K562 (cell line): ENCODE data around the gene FOXA3. TPM values are rescaled to one million over a fixed set of nuclear protein-coding genes. Genes with fewer than 3 reads are reported as not detected.

ENCODE experiments used
- ATAC-seq: fragments of 200-7000 bp; cut with Tn5 transposase; 3 replicates; pipeline ENCODE4 v1.9.1; 2020; ENCODE audit warnings: moderate library complexity
- BruUV-seq: library from RNA; stranded (reverse); fragments of 400-500 nt; replicated peaks from 2 replicates; lab custom pipeline; 2021; lab: Mats Ljungman, UMichigan
- CTCF ChIA-PET: fragments of 300-600 bp; formaldehyde crosslinking; extraction: SDS; loops from one replicate; lab custom pipeline; 2021; ENCODE audit warnings: low intra/inter-chr PET ratio; lab: Yijun Ruan, JAX
- POLR2A ChIA-PET: fragments of 300-600, 350-650 bp; sonication (Branson Sonifier 250); formaldehyde crosslinking; extraction: SDS; loops from one replicate; lab custom pipeline; 2021; ENCODE audit warnings: antibody characterized with exemption, inconsistent platforms; lab: Yijun Ruan, JAX
- DNase-seq, 4 experiments: peaks; one replicate each; pipeline versions ENCODE4 v3.0.0 to v3.0.0-alpha.2; 2011 to 2018; ENCODE audit warnings: low spot score in 3 of 4, mixed read lengths in 3 of 4; ENCODE audit errors: extremely low read depth in 1 of 4
- FAIRE-seq: peaks from 2 replicates; lab custom pipeline; 2011; peaks lifted over from hg19 to GRCh38; lab: Jason Lieb, UNC
- H2AFZ ChIP-seq: 2 replicates; pipeline ENCODE4 v1.6.0; 2011; ENCODE audit warnings: low read depth, low read length, control low read depth, inconsistent platforms
- H3K27ac ChIP-seq: fragments of 200-600 bp; 3 replicates; pipeline ENCODE4 v1.8.0; 2011; ENCODE audit warnings: low read depth, mild to moderate bottlenecking, control low read depth, inconsistent platforms, low read length, moderate library complexity, mixed read lengths; ENCODE audit errors: extremely low read depth
- H3K27me3 ChIP-seq, 2 experiments: fragments of 300-600 bp in 1 of 2; 2 replicates in 1 of 2; 3 replicates in 1 of 2; pipeline versions ENCODE4 v1.6.0 to v1.8.0; 2011; ENCODE audit warnings: inconsistent platforms in 2 of 2, low read length in 2 of 2, mild to moderate bottlenecking in 1 of 2, mixed read lengths in 1 of 2, moderate library complexity in 1 of 2; ENCODE audit not compliant: control insufficient read depth in 2 of 2, insufficient read depth in 2 of 2
- H3K36me3 ChIP-seq: fragments of 300-600 bp; 3 replicates; pipeline ENCODE4 v1.8.0; 2011; ENCODE audit warnings: mild to moderate bottlenecking, low read length, inconsistent platforms; ENCODE audit not compliant: control insufficient read depth, insufficient read depth
- H3K4me1 ChIP-seq, 2 experiments: fragments of 200-600 bp in 1 of 2; replicated peaks in 1 of 2; 2 replicates in 1 of 2; 3 replicates in 1 of 2; pipeline versions ENCODE4 v1.5.1 to v1.8.0; 2011; ENCODE audit warnings: inconsistent platforms in 2 of 2, low read length in 2 of 2, mild to moderate bottlenecking in 1 of 2, mixed read lengths in 1 of 2, moderate library complexity in 1 of 2; ENCODE audit not compliant: control insufficient read depth in 2 of 2, insufficient read depth in 2 of 2
- H3K4me2 ChIP-seq: 2 replicates; pipeline ENCODE4 v1.6.1; 2011; ENCODE audit warnings: low read length, control low read depth, inconsistent platforms, mixed read lengths; ENCODE audit not compliant: insufficient read depth
- H3K4me3 ChIP-seq: fragments of 200-600 bp; sonication (generic), shearing (Covaris generic); 2 replicates; pipeline ENCODE4 v1.5.1; 2016; ENCODE audit warnings: control low read depth, inconsistent platforms
- H3K79me2 ChIP-seq: fragments of 200-600 bp; 3 replicates; pipeline ENCODE4 v1.8.0; 2011; ENCODE audit warnings: low read length, inconsistent platforms; ENCODE audit not compliant: control insufficient read depth, insufficient read depth
- H3K9ac ChIP-seq, 2 experiments: 2 replicates each; pipeline versions ENCODE4 v1.6.0 to v1.6.1; 2011; ENCODE audit warnings: low read depth in 2 of 2, low read length in 2 of 2, control low read depth in 1 of 2, inconsistent platforms in 1 of 2, mild to moderate bottlenecking in 1 of 2, mixed read lengths in 1 of 2; ENCODE audit not compliant: insufficient read depth in 1 of 2
- H3K9me1 ChIP-seq: one replicate; pipeline ENCODE4 v1.6.0; 2011; ENCODE audit warnings: inconsistent platforms, mild to moderate bottlenecking, low read length, moderate library complexity; ENCODE audit not compliant: control insufficient read depth, insufficient read depth
- H3K9me3 ChIP-seq: replicated peaks from 2 replicates; pipeline ENCODE4 v1.5.1; 2011; ENCODE audit warnings: low read depth, low read length, inconsistent platforms; ENCODE audit not compliant: control insufficient read depth, insufficient read depth
- H4K20me1 ChIP-seq: replicated peaks from 2 replicates; pipeline ENCODE4 v1.6.1; 2011; ENCODE audit warnings: low read length, inconsistent platforms, mixed read lengths; ENCODE audit not compliant: control insufficient read depth, insufficient read depth
- ATF3 ChIP-seq, 2 experiments: fragments of 450-650 bp in 1 of 2; sonication (generic) in 1 of 2; formaldehyde crosslinking in 1 of 2; IDR thresholded peaks in 1 of 2; conservative IDR thresholded peaks in 1 of 2; 2 replicates each; pipeline versions ENCODE4 v1.6.1 to v1.8.1; 2016 to 2023; ENCODE audit warnings: mild to moderate bottlenecking in 2 of 2, moderate library complexity in 2 of 2, inconsistent platforms in 1 of 2, missing genetic modification reagents in 1 of 2
- ATF7 ChIP-seq: fragments of 450-650 bp; IDR thresholded peaks from 2 replicates; pipeline ENCODE4 v1.7.1; 2014; ENCODE audit warnings: mild to moderate bottlenecking, moderate library complexity
- HMGN3 ChIP-seq: IDR thresholded peaks from 2 replicates; pipeline ENCODE4 v1.6.1; 2011; ENCODE audit warnings: borderline replicate concordance, low read depth, mild to moderate bottlenecking, mixed read lengths, low read length; ENCODE audit not compliant: insufficient read length; ENCODE audit errors: extremely low read depth
- ILF3 ChIP-seq: fragments of 450-650 bp; IDR thresholded peaks from 2 replicates; pipeline ENCODE4 v1.6.1; 2018; ENCODE audit warnings: antibody characterized with exemption, mild to moderate bottlenecking, moderate library complexity, borderline replicate concordance
- JUND ChIP-seq, 2 experiments: IDR thresholded peaks; 2 replicates in 1 of 2; 3 replicates in 1 of 2; pipeline ENCODE4 v1.6.1; 2011; ENCODE audit warnings: borderline replicate concordance in 2 of 2, low read depth in 2 of 2, low read length in 2 of 2, improper control_type of control experiment in 1 of 2, missing biosample characterization in 1 of 2, missing genetic modification characterization in 1 of 2, missing genetic modification reagents in 1 of 2
- NELFE ChIP-seq: IDR thresholded peaks from 2 replicates; pipeline ENCODE4 v1.6.1; 2011; ENCODE audit warnings: mild to moderate bottlenecking; ENCODE audit not compliant: insufficient read depth, insufficient read length
- RBBP5 ChIP-seq: fragments of 200-600 bp; sonication (generic); IDR thresholded peaks from 2 replicates; pipeline ENCODE4 v1.6.1; 2012; ENCODE audit warnings: borderline replicate concordance, mild to moderate bottlenecking, low read length, control low read depth, inconsistent platforms; ENCODE audit not compliant: insufficient read depth, poor library complexity, severe bottlenecking
- TCF15 ChIP-seq: fragments of 250-450 bp; sonication (Bioruptor Pico); IDR thresholded peaks from 2 replicates; pipeline ENCODE4 v1.8.0; 2022; ENCODE audit warnings: moderate library complexity, mild to moderate bottlenecking, inconsistent platforms
- TRIM24 ChIP-seq, 2 experiments: fragments of 450-650 bp; IDR thresholded peaks; 2 replicates each; pipeline ENCODE4 v1.6.1; 2016
- USF1 ChIP-seq: sonication (generic); formaldehyde crosslinking; IDR thresholded peaks from 2 replicates; pipeline ENCODE4 v1.9.0; 2022; ENCODE audit warnings: mild to moderate bottlenecking, missing genetic modification reagents
- ZBTB5 ChIP-seq: fragments of 450-650 bp; IDR thresholded peaks from 2 replicates; pipeline ENCODE4 v1.6.1; 2017; ENCODE audit warnings: antibody characterized with exemption
- ZEB2 ChIP-seq: fragments of 450-650 bp; IDR thresholded peaks from 2 replicates; pipeline ENCODE4 v1.6.1; 2016
- ZNF253 ChIP-seq: fragments of 250-450 bp; sonication (Bioruptor Pico); conservative IDR thresholded peaks from 2 replicates; pipeline ENCODE4 v1.6.1; 2021; ENCODE audit warnings: mild to moderate bottlenecking
- WGBS: fragments of 100-300 bp; shearing (Covaris generic); methylation state at CpG from one replicate; pipeline ENCODE4 v1.1.6; 2016; ENCODE audit warnings: low coverage, mixed read lengths; ENCODE audit not compliant: insufficient coverage; ENCODE audit errors: missing lambda C conversion rate; 5-methylcytosine and 5-hydroxymethylcytosine counted together
- in situ Hi-C: fragments of 300-500 bp; cut with MboI; formaldehyde crosslinking; loops from 4 replicates; pipeline ENCODE4 v1.15.0; 2018; ENCODE audit warnings: inconsistent platforms, mixed read lengths
- intact Hi-C: fragments of 100-400 bp; cut with micrococcal nuclease; formaldehyde crosslinking; loops from 2 replicates; pipeline ENCODE4 v1.14.2; 2022
- polyA plus RNA-seq, 8 experiments: library from polyadenylated mRNA; depleted of rRNA in 4 of 8; stranded (reverse) in 5 of 8; unstranded in 3 of 8; fragments of >200 nt; fragmentation: Nextera tagmentation in 2 of 8; fragmentation: Illumina TruSeq in 1 of 8; extraction: Ambion mirVana in 2 of 8; extraction: Trizol in 1 of 8; gene quantifications; 2 replicates each; pipeline versions ENCODE4 v1.2.1 to v1.2.3, GENCODE V29; 2011 to 2014; ENCODE audit warnings: inconsistent platforms in 1 of 8, missing spikeins in 1 of 8
- total RNA-seq, 7 experiments: library from RNA; depleted of rRNA in 6 of 7; stranded (reverse); fragments of >200 nt in 6 of 7; fragmentation: Illumina TruSeq in 2 of 7; extraction: Trizol in 2 of 7; gene quantifications; 2 replicates each; pipeline versions ENCODE4 v1.2.1 to v1.2.3, GENCODE V29; 2011 to 2021; ENCODE audit warnings: low replicate concordance in 1 of 7

FOXA3 gene
- total and polyA plus RNA-seq, 9 of the 15 experiments (the other 6 are each of a cell fraction or from before 2014, with no cell fraction given), result 1.3 to 15.5 (median 4.7) TPM

GRCh38 chr19:45881082-45881908, 17.2 kb downstream of the FOXA3 start:
- 67% methylated on average over 10 of the region's 10 CpGs for WGBS
- intact Hi-C loops (no loop called here), in situ Hi-C loops (no loop called here)
- BruUV-seq, result no TSS peak
- no peaks in the 10 kb centered on the region for H3K9me1 ChIP-seq
- no peak overlapping the region for H3K4me3 ChIP-seq
- CTCF ChIA-PET, result interaction anchor here (3.3 to 4.9 kb wide), 2 partner anchors 17 to 64 kb away, joined by 56 to 102 read pairs; partner anchors contain the start of genes FOXA3 and SYMPK
- H3K9me3 ChIP-seq, result no peaks in the 10 kb centered on the region
- H3K27me3 ChIP-seq, result no peaks in the 10 kb centered on the region
- H3K4me2 ChIP-seq, result no peak overlapping the region
- H4K20me1 ChIP-seq, result no peaks in the 10 kb centered on the region
- FAIRE-seq (peak; percentile 46), ATAC-seq (no peak), DNase-seq (no peak)
- peaks cover 13% of the 10 kb centered on the region; the same call in 1 of the 3 replicates for H3K36me3 ChIP-seq
- POLR2A ChIA-PET, result interaction anchor here (0.6 to 1.6 kb wide), 6 partner anchors 11 to 304 kb away, joined by 3 to 6 read pairs (median 3); partner anchors contain the start of gene SYMPK
- no peak overlapping the region for H2AFZ ChIP-seq
- peaks cover 25% of the 10 kb centered on the region for H3K79me2 ChIP-seq
- peak overlapping the region in 1 of 2 experiments; percentile 89; a peak in 1 of 4 replicates for H3K9ac ChIP-seq
- H3K27ac ChIP-seq, result no peak overlapping the region
- H3K4me1 ChIP-seq, result peaks cover 45 to 78% of the 10 kb centered on the region in 2 experiments
- TF ChIP-seq ZEB2, result no peak
- TF ChIP-seq USF1 (CRISPR knock-in tag), result peak; percentile 36
- TF ChIP-seq RBBP5, result no peak
- no peak for TF ChIP-seq ILF3
- TF ChIP-seq ZBTB5, result no peak
- TF ChIP-seq TCF15, result no peak
- TF ChIP-seq HMGN3, result no peak
- no peak for TF ChIP-seq TRIM24 (IDR thresholded peaks at IDR 0.05)
- TF ChIP-seq ZNF253 (CRISPR knock-in tag), result no peak
- TF ChIP-seq ATF7, result peak; percentile 87
- no peak for TF ChIP-seq NELFE
- TF ChIP-seq JUND (IDR thresholded peaks at IDR 0.05; ENCODE audit: borderline replicate concordance, low read depth, low read length), result 0 out of 2 replicates have a peak, but pooled peaks have one; percentile 10
- TF ChIP-seq JUND (tag; IDR thresholded peaks at IDR 0.05; ENCODE audit: borderline replicate concordance, low read depth, low read length), result peak; percentile 34; the same call in 1 of the 3 replicates
- peak; percentile 95 for TF ChIP-seq ATF3 (IDR thresholded peaks at IDR 0.05)
- no peak for TF ChIP-seq ATF3 (CRISPR knock-in tag; conservative IDR thresholded peaks at IDR 0.05)
